ENCODE data around the gene C10orf95. TPM values are rescaled to one million over a fixed set of nuclear protein-coding genes. Genes with fewer than 3 reads are reported as not detected.

The C10orf95 gene
- total and polyA plus RNA-seq, 2 donors (not counting 3 experiments of a cell fraction or from before 2014, with no cell fraction given), result 0.08 TPM; not detected in 1

DNA sequence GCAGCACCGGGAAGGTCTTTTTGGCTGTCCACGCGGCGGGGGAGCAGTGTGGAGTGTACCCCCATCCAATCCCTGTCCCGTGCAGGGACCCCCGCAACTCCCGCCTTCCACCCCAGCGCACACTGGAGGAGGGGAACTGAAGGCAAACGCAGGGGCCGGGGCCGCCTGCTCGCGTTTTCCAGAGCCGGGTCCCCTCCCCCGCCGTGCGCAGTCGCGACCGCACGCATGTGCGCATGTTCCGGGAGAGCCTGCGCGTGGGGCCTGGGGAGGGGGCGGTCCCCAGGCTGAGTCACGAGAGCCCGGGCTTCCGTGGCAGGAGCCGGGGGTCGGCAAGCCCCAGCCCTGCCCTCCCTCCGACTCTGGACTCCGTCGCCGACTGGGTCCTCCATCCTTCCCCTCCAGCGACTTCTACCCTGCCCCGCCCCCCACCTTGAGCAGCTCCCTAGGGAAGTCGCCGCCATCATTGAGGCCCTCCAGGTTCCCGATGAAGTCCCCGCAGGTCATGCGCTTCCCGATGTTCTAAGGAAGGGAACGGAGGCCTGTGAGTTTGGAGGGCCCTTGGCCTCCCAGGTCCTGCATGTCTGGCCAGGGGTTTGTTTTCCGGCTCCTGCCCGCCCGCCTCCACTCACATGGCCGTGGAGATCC, 40.8 kb downstream of the C10orf95 start:
- BruUV-seq (replicated peaks), result no TSS peak
- H2AFZ ChIP-seq (ENCODE audit: low read depth, low read length), result no peak overlapping the region
- no peaks in the 10 kb centered on the region for H3K79me2 ChIP-seq (ENCODE audit: control insufficient read depth, insufficient read depth, low read length)
- H3K4me2 ChIP-seq (ENCODE audit: insufficient read depth, low read length), result no peak overlapping the region
- peak overlapping the region in 1 of 3 experiments; percentile 23 for H3K4me3 ChIP-seq (replicated peaks in 1 of 3; ENCODE audit: insufficient read depth in 1 of 3, low read depth in 1 of 3, low read length in 3 of 3)
- DNase-seq (ENCODE audit: low read depth, low spot score) (no peak), FAIRE-seq (no peak)
- dilution Hi-C loops (cut with MboI; ENCODE audit: extremely low pct_ligation_motif_present, low sequenced_read_pairs), result no loop called here
- no peaks in the 10 kb centered on the region for H3K4me1 ChIP-seq (ENCODE audit: control insufficient read depth, extremely low read depth, insufficient read depth, low read length)
- TF ChIP-seq JUN (IDR thresholded peaks at IDR 0.05; ENCODE audit: borderline replicate concordance, insufficient read depth, insufficient read length, low read depth) (no peak), EZH2 (IDR thresholded peaks at IDR 0.05; ENCODE audit: borderline replicate concordance, low read depth, low read length, severe bottlenecking) (peak; percentile 82), FOS (IDR thresholded peaks at IDR 0.05; ENCODE audit: borderline replicate concordance, insufficient read depth, low read length) (no peak)
- ChIA-PET POLR2A (no interaction called here), CTCF (interaction anchor here (0.6 to 1.8 kb wide), 5 partner anchors 11 to 69 kb away, joined by 3 to 5 read pairs (median 4); no protein-coding TSS in a partner anchor)
- no peaks in the 10 kb centered on the region for H3K36me3 ChIP-seq (ENCODE audit: control insufficient read depth in 2 of 2, extremely low read depth in 1 of 2, insufficient read depth in 2 of 2, low read length in 2 of 2)
- H3K9me3 ChIP-seq (replicated peaks; ENCODE audit: control insufficient read depth, insufficient read depth, low read length), result no peaks in the 10 kb centered on the region
- intact Hi-C loops (cut with micrococcal nuclease), result no loop called here
- H3K27me3 ChIP-seq (ENCODE audit: control insufficient read depth in 2 of 2, insufficient read depth in 2 of 2, low read length in 2 of 2), result peaks cover 40 to 53% of the 10 kb centered on the region in 2 experiments
- no peaks in the 10 kb centered on the region for H3K9me1 ChIP-seq (replicated peaks; ENCODE audit: control insufficient read depth, extremely low read depth, insufficient read depth, low read length)
- H3K27ac ChIP-seq (ENCODE audit: insufficient read depth, low read depth, low read length), result no peak overlapping the region
- H4K20me1 ChIP-seq (replicated peaks; ENCODE audit: control insufficient read depth, extremely low read depth, insufficient read depth, low read length), result no peaks in the 10 kb centered on the region
- no peak overlapping the region for H3K9ac ChIP-seq (replicated peaks; ENCODE audit: extremely low read depth, insufficient read depth, low read length)

- no peaks in the 10 kb centered on the region for H3K79me2 ChIP-seq (ENCODE audit: control insufficient read depth, insufficient read depth, low read length)
- H3K9ac ChIP-seq (replicated peaks; ENCODE audit: extremely low read depth, insufficient read depth, low read length), result no peak overlapping the region
- no peak overlapping the region for H3K27ac ChIP-seq (ENCODE audit: insufficient read depth, low read depth, low read length)
- no peaks in the 10 kb centered on the region for H3K9me3 ChIP-seq (replicated peaks; ENCODE audit: control insufficient read depth, insufficient read depth, low read length)
- CTCF ChIA-PET, result interaction anchor here (0.9 to 1.8 kb wide), 6 partner anchors 11 to 180 kb away, joined by 3 to 5 read pairs (median 4); no protein-coding TSS in a partner anchor
- H3K27me3 ChIP-seq (ENCODE audit: control insufficient read depth in 2 of 2, insufficient read depth in 2 of 2, low read length in 2 of 2), result peaks cover 40 to 53% of the 10 kb centered on the region in 2 experiments
- FAIRE-seq, result no peak
- H3K36me3 ChIP-seq (ENCODE audit: control insufficient read depth in 2 of 2, extremely low read depth in 1 of 2, insufficient read depth in 2 of 2, low read length in 2 of 2), result no peaks in the 10 kb centered on the region
- POLR2A ChIA-PET, result no interaction called here
- H4K20me1 ChIP-seq (replicated peaks; ENCODE audit: control insufficient read depth, extremely low read depth, insufficient read depth, low read length), result no peaks in the 10 kb centered on the region
- TF ChIP-seq GATA2 (IDR thresholded peaks at IDR 0.05; ENCODE audit: insufficient read depth, insufficient read length, low read depth, low read length) (no peak), EZH2 (IDR thresholded peaks at IDR 0.05; ENCODE audit: borderline replicate concordance, low read depth, low read length, severe bottlenecking) (peak; percentile 80)
- dilution Hi-C loops (cut with MboI; ENCODE audit: extremely low pct_ligation_motif_present, low sequenced_read_pairs) (no loop called here), intact Hi-C loops (cut with micrococcal nuclease) (no loop called here)
- no peak overlapping the region for H2AFZ ChIP-seq (ENCODE audit: low read depth, low read length)
- H3K4me2 ChIP-seq (ENCODE audit: insufficient read depth, low read length), result no peak overlapping the region
- H3K4me3 ChIP-seq (replicated peaks in 1 of 3; ENCODE audit: insufficient read depth in 1 of 3, low read depth in 1 of 3, low read length in 3 of 3), result no peak overlapping the region
- H3K9me1 ChIP-seq (replicated peaks; ENCODE audit: control insufficient read depth, extremely low read depth, insufficient read depth, low read length), result no peaks in the 10 kb centered on the region
- no TSS peak for BruUV-seq (replicated peaks)
- H3K4me1 ChIP-seq (ENCODE audit: control insufficient read depth, extremely low read depth, insufficient read depth, low read length), result no peaks in the 10 kb centered on the region
- DNase-seq (ENCODE audit: low read depth, low spot score), result no peak
Measured at GRCh38 chr10:102409604-102410428, 41.5 kb downstream of the C10orf95 start.
